Nephron (organoid): ENCODE data around the gene MB21D2.
"Not testable (repeated sequence)": the region's sequence is repeated elsewhere in the genome, so short reads cannot be mapped to it uniquely, and the experiment has no call there.

ENCODE experiments used
- H3K27ac Mint-ChIP-seq, 3 experiments: 2 replicates each; pipeline ENCODE4 v1.8.0; 2020; ENCODE audit warnings: mixed read lengths in 3 of 3, mild to moderate bottlenecking in 2 of 3, moderate library complexity in 1 of 3
- H3K27me3 Mint-ChIP-seq: 2 replicates; pipeline ENCODE4 v1.8.0; 2021; ENCODE audit warnings: low read depth, mild to moderate bottlenecking, moderate library complexity, mixed read lengths
- H3K36me3 Mint-ChIP-seq: 2 replicates; pipeline ENCODE4 v1.8.0; 2020; ENCODE audit warnings: low read depth, mixed read lengths
- H3K4me1 Mint-ChIP-seq: 2 replicates; pipeline ENCODE4 v1.8.0; 2020; ENCODE audit warnings: mixed read lengths
- H3K4me3 Mint-ChIP-seq, 3 experiments: 2 replicates each; pipeline ENCODE4 v1.8.0; 2020; ENCODE audit warnings: mild to moderate bottlenecking in 3 of 3, mixed read lengths in 3 of 3, moderate library complexity in 2 of 3
- H3K9me3 Mint-ChIP-seq: 2 replicates; pipeline ENCODE4 v1.8.0; 2020; ENCODE audit warnings: mixed read lengths
- CTCF ChIP-seq, 3 experiments: fragments of 200-600 bp; sonication (generic); IDR thresholded peaks; one replicate each; pipeline ENCODE4 v1.5.0; 2021; ENCODE audit warnings: antibody characterized with exemption in 3 of 3; ENCODE audit not compliant: unreplicated experiment in 3 of 3

The MB21D2 gene, protein sequence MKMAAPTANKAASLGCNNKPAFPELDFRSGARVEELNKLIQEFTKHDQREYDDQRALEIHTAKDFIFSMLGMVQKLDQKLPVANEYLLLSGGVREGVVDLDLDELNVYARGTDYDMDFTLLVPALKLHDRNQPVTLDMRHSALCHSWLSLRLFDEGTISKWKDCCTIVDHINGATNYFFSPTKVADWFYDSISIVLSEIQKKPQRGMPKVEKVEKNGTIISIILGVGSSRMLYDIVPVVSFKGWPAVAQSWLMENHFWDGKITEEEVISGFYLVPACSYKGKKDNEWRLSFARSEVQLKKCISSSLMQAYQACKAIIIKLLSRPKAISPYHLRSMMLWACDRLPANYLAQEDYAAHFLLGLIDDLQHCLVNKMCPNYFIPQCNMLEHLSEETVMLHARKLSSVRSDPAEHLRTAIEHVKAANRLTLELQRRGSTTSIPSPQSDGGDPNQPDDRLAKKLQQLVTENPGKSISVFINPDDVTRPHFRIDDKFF

GRCh38 chr3:192917404-192918274, at the start of gene MB21D2:
Gene MB21D2 (minus strand): TSS chr3:192917856. CDS start chr3:192917840, 16 bp downstream.
- Mint-ChIP-seq H3K27ac (peak within 1 kb of the TSS; percentile 80 to 96 (median 94)), H3K4me1 (peaks cover 49% of the 10 kb centered on the region), H3K4me3 (peak within 1 kb of the TSS; percentile 94 to 100 (median 99)), H3K27me3 (peaks cover 47% of the 10 kb centered on the region), H3K36me3 (no peaks in the 10 kb centered on the region), H3K9me3 (no peaks in the 10 kb centered on the region)
- TF ChIP-seq CTCF (IDR thresholded peaks at IDR 0.05; ENCODE audit: unreplicated experiment in 3 of 3), result no peak

DNA sequence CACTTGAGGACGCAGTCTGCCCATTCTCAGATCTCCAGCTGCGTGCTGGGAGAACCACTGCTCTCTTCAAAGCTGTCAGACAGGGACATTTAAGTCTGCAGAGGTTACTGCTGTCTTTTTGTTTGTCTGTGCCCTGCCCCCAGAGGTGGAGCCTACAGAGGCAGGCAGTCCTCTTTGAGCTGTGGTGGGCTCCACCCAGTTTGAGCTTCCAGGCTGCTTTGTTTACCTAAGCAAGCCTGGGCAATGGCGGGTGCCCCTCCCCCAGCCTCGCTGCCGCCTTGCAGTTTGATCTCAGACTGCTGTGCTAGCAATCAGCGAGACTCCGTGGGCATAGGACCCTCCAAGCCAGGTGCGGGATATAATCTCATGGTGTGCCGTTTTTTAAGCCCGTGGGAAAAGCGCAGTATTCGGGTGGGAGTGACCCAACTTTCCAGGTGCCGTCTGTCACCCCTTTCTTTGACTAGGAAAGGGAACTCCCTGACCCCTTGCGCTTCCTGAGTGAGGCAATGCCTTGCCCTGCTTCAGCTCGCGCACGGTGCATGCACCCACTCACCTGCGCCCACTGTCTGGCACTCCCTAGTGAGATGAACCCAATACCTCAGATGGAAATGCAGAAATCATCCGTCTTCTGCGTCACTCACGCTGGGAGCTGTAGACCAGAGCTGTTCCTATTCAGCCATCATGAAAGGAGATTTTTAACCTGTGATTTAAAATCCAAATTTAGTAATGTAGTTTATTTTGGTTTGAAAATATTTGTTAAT, 47.5 kb upstream of the MB21D2 start:
- not testable (repeated sequence) for H3K4me1 Mint-ChIP-seq, H3K27ac Mint-ChIP-seq, H3K36me3 Mint-ChIP-seq, H3K27me3 Mint-ChIP-seq, H3K4me3 Mint-ChIP-seq
- H3K9me3 Mint-ChIP-seq, result peaks cover 13% of the 10 kb centered on the region

DNA sequence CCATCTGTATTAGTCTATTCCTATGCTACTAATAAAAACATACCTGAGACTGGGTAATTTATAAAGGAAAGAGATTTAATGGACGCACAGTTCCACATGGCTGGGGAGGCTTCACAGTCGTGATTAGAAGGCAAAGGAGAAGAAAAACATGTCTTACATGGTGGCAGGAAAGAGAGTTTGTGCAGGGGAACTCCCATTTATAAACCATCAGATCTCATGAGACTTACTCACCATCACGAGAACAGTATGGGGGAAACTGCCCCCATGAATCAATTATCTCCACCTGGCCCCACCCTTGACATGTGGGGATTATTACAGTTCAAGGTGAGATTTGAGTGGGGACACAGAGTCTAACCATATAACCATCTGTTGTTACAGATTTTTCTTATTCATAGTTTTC, 42.1 kb upstream of the MB21D2 start:
- no peaks in the 10 kb centered on the region for H3K36me3 Mint-ChIP-seq
- H3K4me3 Mint-ChIP-seq, result no peak overlapping the region
- H3K27me3 Mint-ChIP-seq, result peaks cover 8% of the 10 kb centered on the region
- H3K9me3 Mint-ChIP-seq, result peaks cover 3% of the 10 kb centered on the region
- H3K4me1 Mint-ChIP-seq, result no peaks in the 10 kb centered on the region
- H3K27ac Mint-ChIP-seq, result no peak overlapping the region
- no peak for TF ChIP-seq CTCF (IDR thresholded peaks at IDR 0.05; ENCODE audit: unreplicated experiment in 3 of 3)

DNA sequence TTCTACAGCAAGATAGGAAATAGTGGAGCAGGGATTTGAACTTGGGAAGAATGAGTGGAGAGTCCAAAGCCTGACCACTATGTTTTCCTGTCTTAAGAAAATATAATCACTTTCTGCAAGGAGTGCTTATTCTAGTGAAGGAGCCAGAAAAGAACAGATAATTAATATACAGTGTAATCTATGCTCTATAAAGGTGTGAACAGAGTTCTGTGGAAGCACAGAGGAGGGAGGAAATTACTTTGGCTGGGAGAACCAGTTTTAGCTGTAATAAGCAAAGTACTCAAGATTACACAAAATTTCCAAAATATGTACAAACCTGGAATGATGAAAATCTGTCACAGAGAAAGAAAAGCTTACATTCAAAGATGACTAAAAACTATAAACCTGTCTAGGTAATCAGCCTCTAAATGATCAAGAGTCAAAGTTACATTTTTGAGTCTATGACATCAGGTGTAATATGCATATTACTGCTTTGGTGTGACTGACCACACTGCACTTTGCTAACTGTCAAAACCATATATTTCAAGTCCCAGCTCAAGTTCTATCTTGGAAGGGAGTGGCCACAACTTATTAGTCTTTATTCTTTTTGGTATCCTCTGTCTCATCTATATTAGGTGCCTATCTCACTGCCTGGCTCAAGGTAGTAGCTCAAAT, 40.7 kb upstream of the MB21D2 start:
- no peak for TF ChIP-seq CTCF (IDR thresholded peaks at IDR 0.05; ENCODE audit: unreplicated experiment in 3 of 3)
- Mint-ChIP-seq H3K36me3 (no peaks in the 10 kb centered on the region), H3K9me3 (peaks cover 3% of the 10 kb centered on the region), H3K4me3 (no peak overlapping the region), H3K4me1 (no peaks in the 10 kb centered on the region), H3K27me3 (peaks cover 8% of the 10 kb centered on the region), H3K27ac (no peak overlapping the region)

- peaks cover 8% of the 10 kb centered on the region for H3K27me3 Mint-ChIP-seq
- no peaks in the 10 kb centered on the region for H3K36me3 Mint-ChIP-seq
- no peak overlapping the region for H3K4me3 Mint-ChIP-seq
- no peak for TF ChIP-seq CTCF (IDR thresholded peaks at IDR 0.05; ENCODE audit: unreplicated experiment in 3 of 3)
- H3K9me3 Mint-ChIP-seq, result peaks cover 3% of the 10 kb centered on the region
- H3K4me1 Mint-ChIP-seq, result no peaks in the 10 kb centered on the region
- no peak overlapping the region for H3K27ac Mint-ChIP-seq
These were observed 39.9 kb upstream of the MB21D2 start for GRCh38 chr3:192957441-192958021.
